K562 (cell line): ENCODE data around the gene CAVIN1. TPM values are rescaled to one million over a fixed set of nuclear protein-coding genes. Genes with fewer than 3 reads are reported as not detected.
A peak's percentile ranks its signal among the peaks of the same experiment; 100 is the strongest.

Experiments used
- C11orf30 ChIP-seq: fragments of 450-650 bp; IDR thresholded peaks from 2 replicates; pipeline ENCODE4 v1.6.1; 2016; ENCODE audit warnings: low read depth, mild to moderate bottlenecking
- CC2D1A ChIP-seq: fragments of 450-650 bp; IDR thresholded peaks from 2 replicates; pipeline ENCODE4 v1.6.1; 2017; ENCODE audit warnings: mild to moderate bottlenecking
- DPF2 ChIP-seq: fragments of 450-650 bp; IDR thresholded peaks from 2 replicates; pipeline ENCODE4 v1.6.1; 2016
- HNRNPH1 ChIP-seq: fragments of 200-400 bp; formaldehyde crosslinking; optimal IDR thresholded peaks from 2 replicates; pipeline ENCODE3; 2017; ENCODE audit warnings: low read depth, mild to moderate bottlenecking, low read length, moderate library complexity
- KLF13 ChIP-seq: fragments of 450-650 bp; IDR thresholded peaks from 2 replicates; pipeline ENCODE4 v1.6.1; 2016; ENCODE audit warnings: missing genetic modification characterization, low read depth, mild to moderate bottlenecking, missing compliant biosample characterization, moderate library complexity, borderline replicate concordance
- KLF16 ChIP-seq: IDR thresholded peaks from 2 replicates; pipeline ENCODE4 v1.6.1; 2016; ENCODE audit warnings: antibody characterized with exemption
- MCM3 ChIP-seq: fragments of 450-650 bp; IDR thresholded peaks from 2 replicates; pipeline ENCODE4 v1.6.1; 2016
- NCOR1 ChIP-seq: fragments of 450-650 bp; IDR thresholded peaks from 2 replicates; pipeline ENCODE4 v1.6.1; 2016; ENCODE audit warnings: mild to moderate bottlenecking, moderate library complexity
- PML ChIP-seq: IDR thresholded peaks from 2 replicates; pipeline ENCODE4 v1.6.1; 2012; ENCODE audit warnings: low read length, inconsistent platforms
- SAFB2 ChIP-seq: fragments of 200-400 bp; formaldehyde crosslinking; IDR thresholded peaks from 2 replicates; pipeline ENCODE4 v1.6.1; 2018; ENCODE audit warnings: borderline replicate concordance, low read length, low read depth, moderate library complexity; ENCODE audit not compliant: severe bottlenecking
- TAF1 ChIP-seq: IDR thresholded peaks from 2 replicates; pipeline ENCODE4 v1.6.1; 2011; ENCODE audit warnings: mild to moderate bottlenecking, low read length, moderate library complexity; ENCODE audit not compliant: insufficient read depth, control insufficient read depth, severe bottlenecking; ENCODE audit errors: extremely low read depth
- ZNF174 ChIP-seq: fragments of 250-450 bp; sonication (Bioruptor Pico); IDR thresholded peaks from 2 replicates; pipeline ENCODE4 v1.4.0; 2020; ENCODE audit warnings: mild to moderate bottlenecking
- polyA plus RNA-seq, 8 experiments: library from polyadenylated mRNA; depleted of rRNA in 4 of 8; stranded (reverse) in 5 of 8; unstranded in 3 of 8; fragments of >200 nt; fragmentation: Nextera tagmentation in 2 of 8; fragmentation: Illumina TruSeq in 1 of 8; extraction: Ambion mirVana in 2 of 8; extraction: Trizol in 1 of 8; gene quantifications; 2 replicates each; pipeline versions ENCODE4 v1.2.1 to v1.2.3, GENCODE V29; 2011 to 2014; ENCODE audit warnings: inconsistent platforms in 1 of 8, missing spikeins in 1 of 8
- total RNA-seq, 7 experiments: library from RNA; depleted of rRNA in 6 of 7; stranded (reverse); fragments of >200 nt in 6 of 7; fragmentation: Illumina TruSeq in 2 of 7; extraction: Trizol in 2 of 7; gene quantifications; 2 replicates each; pipeline versions ENCODE4 v1.2.1 to v1.2.3, GENCODE V29; 2011 to 2021; ENCODE audit warnings: low replicate concordance in 1 of 7
- TF ChIP-seq, protein P1 (sequence below): fragments of 200-800 bp; sonication (Bioruptor generic); IDR thresholded peaks from 2 replicates; pipeline ENCODE4 v1.6.1; 2016; ENCODE audit warnings: missing genetic modification characterization, missing compliant biosample characterization
- TF ChIP-seq, protein P2 (sequence below): IDR thresholded peaks from 2 replicates; pipeline ENCODE4 v1.6.1; 2016; ENCODE audit warnings: missing genetic modification characterization, missing compliant biosample characterization
- TF ChIP-seq, protein P3 (sequence below): IDR thresholded peaks from 2 replicates; pipeline ENCODE4 v1.6.1; 2012; ENCODE audit warnings: low read depth, low read length, improper control_type of control experiment, borderline replicate concordance
- TF ChIP-seq, protein P4 (sequence below): fragments of 450-650 bp; formaldehyde crosslinking; IDR thresholded peaks from 2 replicates; pipeline ENCODE4 v1.4.0; 2020; ENCODE audit warnings: mild to moderate bottlenecking, moderate library complexity
- TF ChIP-seq, protein P5 (sequence below): fragments of 250-450 bp; sonication (Bioruptor Pico); IDR thresholded peaks from 2 replicates; pipeline ENCODE4 v1.4.0; 2020; ENCODE audit warnings: mild to moderate bottlenecking

CAVIN1 gene
- total and polyA plus RNA-seq, 9 of the 15 experiments (the other 6 are each of a cell fraction or from before 2014, with no cell fraction given), result 6.8 to 162 (median 74.5) TPM

DNA sequence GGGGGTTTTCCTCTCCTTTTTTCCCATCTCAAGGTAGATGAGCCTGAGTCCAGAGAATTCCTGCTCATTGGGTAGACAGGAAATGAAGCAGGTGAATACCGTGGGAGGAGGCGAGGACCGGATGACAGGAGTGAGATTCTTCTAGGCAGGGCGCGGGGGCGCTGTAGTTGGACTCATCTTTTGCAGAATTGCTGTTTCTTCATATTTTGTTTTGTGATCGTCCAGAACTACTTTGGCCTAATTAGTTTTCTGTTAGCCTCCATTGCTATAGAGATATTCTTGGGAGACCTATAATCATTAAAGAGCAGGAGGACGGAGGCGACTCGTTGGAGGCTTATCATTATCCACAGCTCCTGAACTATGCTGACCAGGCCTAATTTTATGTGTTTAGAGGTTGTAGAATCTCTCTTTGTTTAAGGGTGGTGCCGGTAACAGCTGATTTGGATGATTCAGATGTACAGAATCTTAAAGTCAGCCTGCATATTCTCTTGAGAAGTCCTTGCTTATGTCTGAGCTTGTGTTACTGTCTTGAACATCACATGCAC lies 36.3 kb upstream of the CAVIN1 start (continued):
- TF ChIP-seq CC2D1A, result peak; percentile 37; the same call in 1 of the 2 replicates
- no peak for TF ChIP-seq KLF13 (tag)
- no peak for TF ChIP-seq MCM3
- TF ChIP-seq, protein P1, sequence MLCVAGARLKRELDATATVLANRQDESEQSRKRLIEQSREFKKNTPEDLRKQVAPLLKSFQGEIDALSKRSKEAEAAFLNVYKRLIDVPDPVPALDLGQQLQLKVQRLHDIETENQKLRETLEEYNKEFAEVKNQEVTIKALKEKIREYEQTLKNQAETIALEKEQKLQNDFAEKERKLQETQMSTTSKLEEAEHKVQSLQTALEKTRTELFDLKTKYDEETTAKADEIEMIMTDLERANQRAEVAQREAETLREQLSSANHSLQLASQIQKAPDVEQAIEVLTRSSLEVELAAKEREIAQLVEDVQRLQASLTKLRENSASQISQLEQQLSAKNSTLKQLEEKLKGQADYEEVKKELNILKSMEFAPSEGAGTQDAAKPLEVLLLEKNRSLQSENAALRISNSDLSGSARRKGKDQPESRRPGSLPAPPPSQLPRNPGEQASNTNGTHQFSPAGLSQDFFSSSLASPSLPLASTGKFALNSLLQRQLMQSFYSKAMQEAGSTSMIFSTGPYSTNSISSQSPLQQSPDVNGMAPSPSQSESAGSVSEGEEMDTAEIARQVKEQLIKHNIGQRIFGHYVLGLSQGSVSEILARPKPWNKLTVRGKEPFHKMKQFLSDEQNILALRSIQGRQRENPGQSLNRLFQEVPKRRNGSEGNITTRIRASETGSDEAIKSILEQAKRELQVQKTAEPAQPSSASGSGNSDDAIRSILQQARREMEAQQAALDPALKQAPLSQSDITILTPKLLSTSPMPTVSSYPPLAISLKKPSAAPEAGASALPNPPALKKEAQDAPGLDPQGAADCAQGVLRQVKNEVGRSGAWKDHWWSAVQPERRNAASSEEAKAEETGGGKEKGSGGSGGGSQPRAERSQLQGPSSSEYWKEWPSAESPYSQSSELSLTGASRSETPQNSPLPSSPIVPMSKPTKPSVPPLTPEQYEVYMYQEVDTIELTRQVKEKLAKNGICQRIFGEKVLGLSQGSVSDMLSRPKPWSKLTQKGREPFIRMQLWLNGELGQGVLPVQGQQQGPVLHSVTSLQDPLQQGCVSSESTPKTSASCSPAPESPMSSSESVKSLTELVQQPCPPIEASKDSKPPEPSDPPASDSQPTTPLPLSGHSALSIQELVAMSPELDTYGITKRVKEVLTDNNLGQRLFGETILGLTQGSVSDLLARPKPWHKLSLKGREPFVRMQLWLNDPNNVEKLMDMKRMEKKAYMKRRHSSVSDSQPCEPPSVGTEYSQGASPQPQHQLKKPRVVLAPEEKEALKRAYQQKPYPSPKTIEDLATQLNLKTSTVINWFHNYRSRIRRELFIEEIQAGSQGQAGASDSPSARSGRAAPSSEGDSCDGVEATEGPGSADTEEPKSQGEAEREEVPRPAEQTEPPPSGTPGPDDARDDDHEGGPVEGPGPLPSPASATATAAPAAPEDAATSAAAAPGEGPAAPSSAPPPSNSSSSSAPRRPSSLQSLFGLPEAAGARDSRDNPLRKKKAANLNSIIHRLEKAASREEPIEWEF (CRISPR knock-in tag), result no peak
- TF ChIP-seq, protein P2, sequence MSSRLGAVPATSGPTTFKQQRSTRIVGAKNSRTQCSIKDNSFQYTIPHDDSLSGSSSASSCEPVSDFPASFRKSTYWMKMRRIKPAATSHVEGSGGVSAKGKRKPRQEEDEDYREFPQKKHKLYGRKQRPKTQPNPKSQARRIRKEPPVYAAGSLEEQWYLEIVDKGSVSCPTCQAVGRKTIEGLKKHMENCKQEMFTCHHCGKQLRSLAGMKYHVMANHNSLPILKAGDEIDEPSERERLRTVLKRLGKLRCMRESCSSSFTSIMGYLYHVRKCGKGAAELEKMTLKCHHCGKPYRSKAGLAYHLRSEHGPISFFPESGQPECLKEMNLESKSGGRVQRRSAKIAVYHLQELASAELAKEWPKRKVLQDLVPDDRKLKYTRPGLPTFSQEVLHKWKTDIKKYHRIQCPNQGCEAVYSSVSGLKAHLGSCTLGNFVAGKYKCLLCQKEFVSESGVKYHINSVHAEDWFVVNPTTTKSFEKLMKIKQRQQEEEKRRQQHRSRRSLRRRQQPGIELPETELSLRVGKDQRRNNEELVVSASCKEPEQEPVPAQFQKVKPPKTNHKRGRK (tag), result no peak
- no peak for TF ChIP-seq TAF1
- TF ChIP-seq ZNF174, result no peak
- peak; percentile 67 for TF ChIP-seq KLF16
- TF ChIP-seq, protein P3, sequence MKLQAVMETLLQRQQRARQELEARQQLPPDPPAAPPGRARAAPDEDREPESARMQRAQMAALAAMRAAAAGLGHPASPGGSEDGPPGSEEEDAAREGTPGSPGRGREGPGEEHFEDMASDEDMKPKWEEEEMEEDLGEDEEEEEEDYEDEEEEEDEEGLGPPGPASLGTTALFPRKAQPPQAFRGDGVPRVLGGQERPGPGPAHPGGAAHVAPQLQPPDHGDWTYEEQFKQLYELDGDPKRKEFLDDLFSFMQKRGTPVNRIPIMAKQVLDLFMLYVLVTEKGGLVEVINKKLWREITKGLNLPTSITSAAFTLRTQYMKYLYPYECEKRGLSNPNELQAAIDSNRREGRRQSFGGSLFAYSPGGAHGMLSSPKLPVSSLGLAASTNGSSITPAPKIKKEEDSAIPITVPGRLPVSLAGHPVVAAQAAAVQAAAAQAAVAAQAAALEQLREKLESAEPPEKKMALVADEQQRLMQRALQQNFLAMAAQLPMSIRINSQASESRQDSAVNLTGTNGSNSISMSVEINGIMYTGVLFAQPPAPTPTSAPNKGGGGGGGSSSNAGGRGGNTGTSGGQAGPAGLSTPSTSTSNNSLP, result peak; percentile 28; the same call in 1 of the 2 replicates
- TF ChIP-seq HNRNPH1, result no peak
- TF ChIP-seq DPF2, result peak; percentile 67
- TF ChIP-seq, protein P4, sequence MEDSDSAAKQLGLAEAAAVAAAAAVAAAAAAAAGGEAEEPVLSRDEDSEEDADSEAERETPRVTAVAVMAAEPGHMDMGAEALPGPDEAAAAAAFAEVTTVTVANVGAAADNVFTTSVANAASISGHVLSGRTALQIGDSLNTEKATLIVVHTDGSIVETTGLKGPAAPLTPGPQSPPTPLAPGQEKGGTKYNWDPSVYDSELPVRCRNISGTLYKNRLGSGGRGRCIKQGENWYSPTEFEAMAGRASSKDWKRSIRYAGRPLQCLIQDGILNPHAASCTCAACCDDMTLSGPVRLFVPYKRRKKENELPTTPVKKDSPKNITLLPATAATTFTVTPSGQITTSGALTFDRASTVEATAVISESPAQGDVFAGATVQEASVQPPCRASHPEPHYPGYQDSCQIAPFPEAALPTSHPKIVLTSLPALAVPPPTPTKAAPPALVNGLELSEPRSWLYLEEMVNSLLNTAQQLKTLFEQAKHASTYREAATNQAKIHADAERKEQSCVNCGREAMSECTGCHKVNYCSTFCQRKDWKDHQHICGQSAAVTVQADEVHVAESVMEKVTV (CRISPR knock-in tag), result 0 out of 2 replicates have a peak, but pooled peaks have one; percentile 19
- TF ChIP-seq, protein P5, sequence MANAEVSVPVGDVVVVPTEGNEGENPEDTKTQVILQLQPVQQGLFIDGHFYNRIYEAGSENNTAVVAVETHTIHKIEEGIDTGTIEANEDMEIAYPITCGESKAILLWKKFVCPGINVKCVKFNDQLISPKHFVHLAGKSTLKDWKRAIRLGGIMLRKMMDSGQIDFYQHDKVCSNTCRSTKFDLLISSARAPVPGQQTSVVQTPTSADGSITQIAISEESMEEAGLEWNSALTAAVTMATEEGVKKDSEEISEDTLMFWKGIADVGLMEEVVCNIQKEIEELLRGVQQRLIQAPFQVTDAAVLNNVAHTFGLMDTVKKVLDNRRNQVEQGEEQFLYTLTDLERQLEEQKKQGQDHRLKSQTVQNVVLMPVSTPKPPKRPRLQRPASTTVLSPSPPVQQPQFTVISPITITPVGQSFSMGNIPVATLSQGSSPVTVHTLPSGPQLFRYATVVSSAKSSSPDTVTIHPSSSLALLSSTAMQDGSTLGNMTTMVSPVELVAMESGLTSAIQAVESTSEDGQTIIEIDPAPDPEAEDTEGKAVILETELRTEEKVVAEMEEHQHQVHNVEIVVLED (CRISPR knock-in tag), result no peak
- no peak for TF ChIP-seq SAFB2
- 0 out of 2 replicates have a peak, but pooled peaks have one; percentile 39 for TF ChIP-seq PML
- TF ChIP-seq NCOR1, result peak; percentile 76
- peak; percentile 76 for TF ChIP-seq C11orf30
